Right renal pelvis (tissue), 4 donors: ENCODE measurements around the gene KRTAP10-12. TPM values are rescaled to one million over a fixed set of nuclear protein-coding genes. Genes with fewer than 3 reads are reported as not detected.

Source experiments
- DNase-seq, 4 donors: peaks; one replicate each; pipeline ENCODE4 v3.0.0-alpha.2; 2013; ENCODE audit warnings: low read depth in 4 of 4, low spot score in 3 of 4, missing footprints in 1 of 4
- polyA plus RNA-seq, 4 donors: library from polyadenylated mRNA; unstranded; fragments of 120-200 nt; gene quantifications; one replicate each; pipeline ENCODE4 v1.2.1, GENCODE V29; 2013; ENCODE audit not compliant: insufficient read length in 4 of 4

Gene KRTAP10-12
- polyA plus RNA-seq, 4 donors: not detected

GRCh38 chr21:44730951-44731579 lies 34.1 kb downstream of the KRTAP10-12 start:
- DNase-seq: no peak

GRCh38 chr21:44732263-44732662 lies 35.3 kb downstream of the KRTAP10-12 start:
- DNase-seq: no peak

- DNase-seq: no peak
Observed at GRCh38 chr21:44732956-44733355, 36.0 kb downstream of the KRTAP10-12 start.

GRCh38 chr21:44734026-44734745 lies 37.2 kb downstream of the KRTAP10-12 start:
- no peak for DNase-seq

GRCh38 chr21:44734841-44735240 lies 37.9 kb downstream of the KRTAP10-12 start:
- no peak for DNase-seq

- no peak for DNase-seq
Observed at GRCh38 chr21:44735821-44736220, 38.8 kb downstream of the KRTAP10-12 start.

- DNase-seq: no peak
Observed at GRCh38 chr21:44736291-44737004, 39.5 kb downstream of the KRTAP10-12 start.

GRCh38 chr21:44737706-44738354 lies 40.9 kb downstream of the KRTAP10-12 start:
- DNase-seq: no peak

GRCh38 chr21:44738621-44739020 lies 41.6 kb downstream of the KRTAP10-12 start:
- no peak for DNase-seq

GRCh38 chr21:44739316-44739715 lies 42.3 kb downstream of the KRTAP10-12 start:
- DNase-seq: no peak

- DNase-seq: no peak
Observed at GRCh38 chr21:44740742-44741141, 43.8 kb downstream of the KRTAP10-12 start.

GRCh38 chr21:44741921-44742320 lies 44.9 kb downstream of the KRTAP10-12 start:
- DNase-seq: no peak

GRCh38 chr21:44742418-44743153 lies 45.6 kb downstream of the KRTAP10-12 start:
- no peak for DNase-seq

Other genes with a start within 250 kb of the KRTAP10-12 start
- gene LRRC3, start 241.7 kb upstream of the KRTAP10-12 start, polyA plus RNA-seq: 1 to 10 TPM; 4.3 to 5.4 (median 4.9) TPM
- not detected for gene KRTAP10-1, start 157.0 kb upstream of the KRTAP10-12 start, polyA plus RNA-seq
- gene KRTAP10-2, start 145.7 kb upstream of the KRTAP10-12 start, polyA plus RNA-seq: under 1 TPM in 1 of 4 donors, not detected in 3; 0.05 TPM
- gene KRTAP10-3, start 138.4 kb upstream of the KRTAP10-12 start, polyA plus RNA-seq: not detected
- gene KRTAP10-4, start 123.4 kb upstream of the KRTAP10-12 start, polyA plus RNA-seq: not detected
- gene KRTAP10-5, start 116.6 kb upstream of the KRTAP10-12 start, polyA plus RNA-seq: not detected
- gene KRTAP10-6, start 104.7 kb upstream of the KRTAP10-12 start, polyA plus RNA-seq: not detected
- gene KRTAP10-7, start 96.6 kb upstream of the KRTAP10-12 start, polyA plus RNA-seq: not detected
- not detected for gene KRTAP10-8, start 85.1 kb upstream of the KRTAP10-12 start, polyA plus RNA-seq
- gene KRTAP10-9, start 70.1 kb upstream of the KRTAP10-12 start, polyA plus RNA-seq: not detected
- not detected for gene KRTAP10-10, start 59.8 kb upstream of the KRTAP10-12 start, polyA plus RNA-seq
- gene KRTAP10-11, start 50.8 kb upstream of the KRTAP10-12 start, polyA plus RNA-seq: not detected
- gene KRTAP12-4, start 42.5 kb upstream of the KRTAP10-12 start, polyA plus RNA-seq: not detected
- gene KRTAP12-3, start 39.2 kb upstream of the KRTAP10-12 start, polyA plus RNA-seq: not detected
- not detected for gene KRTAP12-2, start 30.2 kb upstream of the KRTAP10-12 start, polyA plus RNA-seq
- not detected for gene KRTAP12-1, start 15.0 kb upstream of the KRTAP10-12 start, polyA plus RNA-seq
- gene TSPEAR, start 14.4 kb downstream of the KRTAP10-12 start, polyA plus RNA-seq: 1 to 10 TPM in 1 of 4 donors, under 1 TPM in 3; 0.60 to 1.2 (median 0.82) TPM
- 10 to 100 TPM; 76.2 to 97.8 (median 84.2) TPM for gene UBE2G2, start 104.6 kb downstream of the KRTAP10-12 start, polyA plus RNA-seq
- 100 to 1,000 TPM; 112 to 128 (median 121) TPM for gene SUMO3, start 120.9 kb downstream of the KRTAP10-12 start, polyA plus RNA-seq
- gene PTTG1IP, start 176.5 kb downstream of the KRTAP10-12 start, polyA plus RNA-seq: 100 to 1,000 TPM; 283 to 306 (median 289) TPM
- gene ITGB2, start 223.7 kb downstream of the KRTAP10-12 start, polyA plus RNA-seq: 10 to 100 TPM in 3 of 4 donors, 1 to 10 TPM in 1; 9.4 to 15.0 (median 12.1) TPM
- 10 to 100 TPM; 13.4 to 27.2 (median 15.0) TPM for gene SLX9, start 242.9 kb downstream of the KRTAP10-12 start, polyA plus RNA-seq